Mesendoderm (in vitro differentiated cells): ENCODE data around the gene VIL1.

Experiments
- DNase-seq: peaks from one replicate; pipeline ENCODE4 v3.0.0; 2013
- H2AK5ac ChIP-seq: 2 replicates; pipeline ENCODE4 v1.6.1; 2013; ENCODE audit warnings: low read length, inconsistent platforms
- H2BK120ac ChIP-seq: 2 replicates; pipeline ENCODE4 v1.6.1; 2013; ENCODE audit warnings: low read depth, mild to moderate bottlenecking, low read length, moderate library complexity, mixed read lengths
- H2BK15ac ChIP-seq: replicated peaks from 2 replicates; pipeline ENCODE4 v1.6.1; 2013; ENCODE audit warnings: low read depth, mild to moderate bottlenecking, moderate library complexity
- H2BK5ac ChIP-seq: 2 replicates; pipeline ENCODE4 v1.6.1; 2013; ENCODE audit warnings: low read length, inconsistent platforms
- H3K18ac ChIP-seq: 2 replicates; pipeline ENCODE4 v1.6.1; 2013; ENCODE audit warnings: mild to moderate bottlenecking, low read length, mixed read lengths
- H3K23ac ChIP-seq: one replicate; pipeline ENCODE4 v1.6.1; 2013; ENCODE audit warnings: low read length
- H3K27ac ChIP-seq: 2 replicates; pipeline ENCODE4 v1.5.1; 2013; ENCODE audit warnings: low read depth, mild to moderate bottlenecking, inconsistent platforms, low read length, moderate library complexity
- H3K27me3 ChIP-seq: 2 replicates; pipeline ENCODE4 v1.6.1; 2013; ENCODE audit warnings: low read length, control low read depth, mild to moderate bottlenecking, inconsistent platforms; ENCODE audit not compliant: insufficient read depth, poor library complexity
- H3K36me3 ChIP-seq: 2 replicates; pipeline ENCODE4 v1.6.1; 2013; ENCODE audit warnings: low read length, inconsistent platforms; ENCODE audit not compliant: control insufficient read depth, insufficient read depth
- H3K4ac ChIP-seq: one replicate; pipeline ENCODE4 v1.6.1; 2013; ENCODE audit warnings: low read depth, mild to moderate bottlenecking, low read length, moderate library complexity
- H3K4me1 ChIP-seq: 2 replicates; pipeline ENCODE4 v1.6.1; 2013; ENCODE audit warnings: low read depth, low read length, inconsistent platforms; ENCODE audit not compliant: control insufficient read depth
- H3K4me2 ChIP-seq: 2 replicates; pipeline ENCODE4 v1.6.1; 2013; ENCODE audit warnings: low read length
- H3K4me3 ChIP-seq: 2 replicates; pipeline ENCODE4 v1.5.1; 2013; ENCODE audit warnings: mild to moderate bottlenecking, low read length
- H3K56ac ChIP-seq: one replicate; pipeline ENCODE4 v1.6.1; 2013; ENCODE audit warnings: low read length
- H3K79me1 ChIP-seq: 2 replicates; pipeline ENCODE4 v1.6.1; 2013; ENCODE audit warnings: low read length, inconsistent platforms
- H3K79me2 ChIP-seq: 2 replicates; pipeline ENCODE4 v1.6.1; 2013; ENCODE audit warnings: mild to moderate bottlenecking, low read length; ENCODE audit not compliant: control insufficient read depth, insufficient read depth
- H3K9ac ChIP-seq: 2 replicates; pipeline ENCODE4 v1.6.1; 2013; ENCODE audit warnings: low read length, inconsistent platforms
- H4K5ac ChIP-seq: one replicate; pipeline ENCODE4 v1.6.1; 2013; ENCODE audit warnings: low read length
- H4K8ac ChIP-seq: one replicate; pipeline ENCODE4 v1.6.1; 2013; ENCODE audit warnings: low read depth, mild to moderate bottlenecking, control low read depth, low read length, moderate library complexity
- WGBS: extraction: QIAGEN DNeasy Blood & Tissue Kit; methylation state at CpG from one replicate; pipeline ENCODE4 v1.1.7; 2013; ENCODE audit warnings: low lambda C conversion rate, missing lambda C conversion rate; ENCODE audit not compliant: insufficient coverage; ENCODE audit errors: extremely low coverage; 5-methylcytosine and 5-hydroxymethylcytosine counted together

The VIL1 gene

DNA sequence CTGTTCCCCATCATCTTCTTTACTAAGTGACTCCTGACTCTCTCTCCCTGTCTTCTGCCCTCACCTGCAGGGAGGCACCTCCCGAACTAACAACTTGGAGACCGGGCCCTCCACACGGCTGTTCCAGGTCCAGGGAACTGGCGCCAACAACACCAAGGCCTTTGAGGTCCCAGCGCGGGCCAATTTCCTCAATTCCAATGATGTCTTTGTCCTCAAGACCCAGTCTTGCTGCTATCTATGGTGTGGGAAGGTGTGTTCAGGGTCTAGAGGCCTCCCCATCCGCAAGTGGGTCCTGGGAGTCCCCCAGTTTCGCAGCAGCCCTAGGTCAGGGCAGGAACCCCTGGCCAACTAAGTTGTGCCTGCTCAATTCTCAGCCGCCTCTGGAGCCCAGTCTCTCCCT is 15.5 kb downstream of the VIL1 start:
- Histone ChIP-seq H3K56ac (no peak overlapping the region), H3K27ac (no peak overlapping the region), H3K79me1 (no peaks in the 10 kb centered on the region), H4K5ac (no peak overlapping the region), H2BK15ac (no peak overlapping the region), H2BK120ac (no peak overlapping the region), H3K79me2 (no peaks in the 10 kb centered on the region), H3K18ac (no peak overlapping the region), H3K27me3 (no peaks in the 10 kb centered on the region), H3K23ac (no peak overlapping the region), H3K4ac (no peak overlapping the region), H3K36me3 (no peaks in the 10 kb centered on the region), H2BK5ac (no peak overlapping the region), H3K4me2 (no peak overlapping the region), H3K4me3 (no peak overlapping the region), H3K4me1 (no peaks in the 10 kb centered on the region), H2AK5ac (no peak overlapping the region), H3K9ac (no peak overlapping the region), H4K8ac (no peak overlapping the region)
- no peak for DNase-seq
- no CpG with 5 or more reads among the region's 9 CpGs for whole genome bisulfite sequencing

DNA sequence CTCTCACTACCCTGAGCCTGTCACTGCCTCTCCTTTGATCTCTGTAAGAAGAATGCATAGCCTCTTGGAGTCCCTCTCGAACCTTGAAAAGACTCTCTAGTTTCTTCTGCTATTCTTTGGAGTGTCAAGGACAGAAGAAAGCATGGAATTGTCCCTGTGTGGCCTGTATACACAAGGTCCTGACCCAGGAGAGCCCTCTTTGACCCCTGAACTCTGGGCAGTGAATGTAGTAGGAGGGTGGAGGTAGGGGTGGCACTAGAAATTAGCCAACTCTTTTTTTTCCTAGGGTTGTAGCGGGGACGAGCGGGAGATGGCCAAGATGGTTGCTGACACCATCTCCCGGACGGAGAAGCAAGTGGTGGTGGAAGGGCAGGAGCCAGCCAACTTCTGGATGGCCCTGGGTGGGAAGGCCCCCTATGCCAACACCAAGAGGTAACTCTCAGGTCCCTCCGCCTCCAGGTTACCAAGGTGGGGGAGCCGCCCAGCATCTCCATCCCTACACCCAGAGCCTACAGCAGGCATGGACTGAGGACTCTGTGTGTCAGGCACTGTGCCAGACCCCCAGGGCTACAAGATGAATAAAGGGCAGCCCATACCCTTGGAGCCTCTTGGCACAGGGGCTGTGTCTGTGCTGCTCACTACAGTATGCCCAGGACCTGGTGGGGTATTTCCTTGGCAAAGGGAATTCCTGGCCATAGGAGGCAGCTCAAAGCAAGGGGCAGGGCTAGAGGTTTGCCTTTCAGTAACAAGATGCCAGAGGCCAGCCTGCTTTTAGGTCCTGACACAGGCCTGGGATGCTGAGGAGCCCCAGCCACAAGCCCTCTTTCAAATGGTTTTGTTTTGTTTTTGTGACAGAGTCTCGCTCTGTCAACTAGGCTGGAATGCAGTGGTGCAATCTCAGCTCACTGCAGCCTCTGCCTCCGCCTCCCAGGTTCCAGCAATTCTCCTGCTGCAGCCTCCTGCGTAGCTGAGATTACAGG is 16.4 kb downstream of the VIL1 start:
- no peak overlapping the region for H3K27ac ChIP-seq
- no peak for DNase-seq
- H3K9ac ChIP-seq, result no peak overlapping the region
- no peak overlapping the region for H3K56ac ChIP-seq
- H3K79me2 ChIP-seq, result no peaks in the 10 kb centered on the region
- H2BK15ac ChIP-seq, result no peak overlapping the region
- no peaks in the 10 kb centered on the region for H3K27me3 ChIP-seq
- H3K4me1 ChIP-seq, result no peaks in the 10 kb centered on the region
- H3K36me3 ChIP-seq, result no peaks in the 10 kb centered on the region
- H3K23ac ChIP-seq, result no peak overlapping the region
- no peak overlapping the region for H4K8ac ChIP-seq
- no CpG with 5 or more reads among the region's 11 CpGs for WGBS
- no peak overlapping the region for H3K4ac ChIP-seq
- H3K18ac ChIP-seq, result no peak overlapping the region
- no peaks in the 10 kb centered on the region for H3K79me1 ChIP-seq
- no peak overlapping the region for H3K4me3 ChIP-seq
- H2BK5ac ChIP-seq, result no peak overlapping the region
- H4K5ac ChIP-seq, result no peak overlapping the region
- no peak overlapping the region for H2AK5ac ChIP-seq
- no peak overlapping the region for H2BK120ac ChIP-seq
- H3K4me2 ChIP-seq, result no peak overlapping the region

DNA sequence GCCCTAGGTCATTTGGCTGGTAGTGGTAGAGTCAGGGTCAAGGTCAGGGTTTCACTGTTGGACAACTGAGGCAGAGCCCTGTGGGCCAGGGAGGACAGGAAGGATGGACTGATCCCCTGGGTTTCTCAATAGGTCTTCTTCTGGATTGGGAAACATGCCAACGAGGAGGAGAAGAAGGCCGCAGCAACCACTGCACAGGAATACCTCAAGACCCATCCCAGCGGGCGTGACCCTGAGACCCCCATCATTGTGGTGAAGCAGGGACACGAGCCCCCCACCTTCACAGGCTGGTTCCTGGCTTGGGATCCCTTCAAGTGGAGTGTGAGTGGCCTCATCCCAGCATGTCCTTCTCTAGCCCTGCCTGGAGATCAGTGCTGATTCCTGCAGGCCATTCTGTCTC is 18.1 kb downstream of the VIL1 start:
- Histone ChIP-seq H3K4ac (no peak overlapping the region), H2BK5ac (no peak overlapping the region), H3K27me3 (no peaks in the 10 kb centered on the region), H4K5ac (no peak overlapping the region), H4K8ac (no peak overlapping the region), H3K18ac (no peak overlapping the region), H3K79me2 (no peaks in the 10 kb centered on the region), H3K9ac (no peak overlapping the region), H3K79me1 (no peaks in the 10 kb centered on the region), H3K4me3 (no peak overlapping the region), H3K4me2 (no peak overlapping the region), H3K23ac (no peak overlapping the region), H3K56ac (no peak overlapping the region), H3K36me3 (no peaks in the 10 kb centered on the region), H3K27ac (no peak overlapping the region), H3K4me1 (no peaks in the 10 kb centered on the region), H2BK15ac (no peak overlapping the region), H2AK5ac (no peak overlapping the region), H2BK120ac (no peak overlapping the region)
- DNase-seq, result no peak
- no CpG with 5 or more reads among the region's 5 CpGs for WGBS

DNA sequence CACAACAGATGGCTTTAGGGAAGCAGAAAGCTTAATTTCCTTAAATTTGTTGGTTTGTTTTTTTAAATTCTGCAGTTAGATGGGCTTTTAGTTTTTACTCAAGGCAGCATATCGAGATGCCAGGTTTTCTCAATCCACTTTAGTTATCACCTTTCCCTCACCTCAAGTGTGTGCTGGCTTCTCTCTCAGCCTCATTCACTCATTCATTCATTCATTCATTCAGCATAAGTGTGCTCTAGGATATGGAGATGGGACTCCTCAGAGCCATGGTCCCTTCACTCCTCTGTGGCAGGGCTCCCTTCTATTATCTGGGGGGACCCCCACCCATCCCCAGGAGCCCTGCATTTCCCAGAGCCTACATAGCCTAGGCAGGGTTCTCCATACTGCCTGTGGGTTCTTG is 19.0 kb downstream of the VIL1 start:
- H3K27me3 ChIP-seq, result no peaks in the 10 kb centered on the region
- no peak overlapping the region for H2BK5ac ChIP-seq
- no peak overlapping the region for H3K27ac ChIP-seq
- H3K56ac ChIP-seq, result no peak overlapping the region
- no peak overlapping the region for H2BK15ac ChIP-seq
- H3K79me2 ChIP-seq, result no peaks in the 10 kb centered on the region
- H3K4me1 ChIP-seq, result no peaks in the 10 kb centered on the region
- no peak overlapping the region for H4K8ac ChIP-seq
- no peak overlapping the region for H3K18ac ChIP-seq
- H3K36me3 ChIP-seq, result peaks cover 2% of the 10 kb centered on the region
- no peak overlapping the region for H4K5ac ChIP-seq
- H2BK120ac ChIP-seq, result no peak overlapping the region
- H3K4ac ChIP-seq, result no peak overlapping the region
- DNase-seq, result no peak
- no peak overlapping the region for H2AK5ac ChIP-seq
- no peaks in the 10 kb centered on the region for H3K79me1 ChIP-seq
- H3K9ac ChIP-seq, result no peak overlapping the region
- no peak overlapping the region for H3K23ac ChIP-seq
- no peak overlapping the region for H3K4me2 ChIP-seq
- WGBS, result no CpG with 5 or more reads among the region's 1 CpG
- H3K4me3 ChIP-seq, result no peak overlapping the region

DNA sequence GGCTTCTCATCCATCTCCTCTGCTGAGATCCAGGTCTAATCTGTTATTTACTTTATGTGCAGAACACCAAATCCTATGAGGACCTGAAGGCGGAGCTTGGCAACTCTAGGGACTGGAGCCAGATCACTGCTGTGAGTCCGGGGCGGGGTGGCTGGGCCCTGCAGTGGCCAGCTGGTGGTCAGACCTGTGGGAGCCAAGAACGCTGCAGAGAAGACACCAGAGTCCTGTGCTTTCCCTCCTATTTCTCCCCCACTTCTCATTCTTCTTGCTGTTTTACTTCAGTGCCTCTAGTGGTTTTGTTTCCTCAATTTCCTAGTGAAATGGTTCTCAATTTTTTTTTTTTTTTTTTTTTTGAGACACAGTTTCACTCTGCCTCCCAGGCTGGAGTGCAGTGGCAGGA is 19.7 kb downstream of the VIL1 start:
- H3K4ac ChIP-seq, result no peak overlapping the region
- H3K27me3 ChIP-seq, result no peaks in the 10 kb centered on the region
- no peak overlapping the region for H3K23ac ChIP-seq
- no peak overlapping the region for H3K18ac ChIP-seq
- H2AK5ac ChIP-seq, result no peak overlapping the region
- H3K79me2 ChIP-seq, result no peaks in the 10 kb centered on the region
- H3K56ac ChIP-seq, result no peak overlapping the region
- H3K4me2 ChIP-seq, result no peak overlapping the region
- H4K5ac ChIP-seq, result no peak overlapping the region
- H3K9ac ChIP-seq, result no peak overlapping the region
- H2BK120ac ChIP-seq, result no peak overlapping the region
- no peak overlapping the region for H2BK5ac ChIP-seq
- DNase-seq, result no peak
- H4K8ac ChIP-seq, result no peak overlapping the region
- H2BK15ac ChIP-seq, result no peak overlapping the region
- no peak overlapping the region for H3K27ac ChIP-seq
- H3K79me1 ChIP-seq, result no peaks in the 10 kb centered on the region
- no peak overlapping the region for H3K4me3 ChIP-seq
- H3K4me1 ChIP-seq, result no peaks in the 10 kb centered on the region
- no CpG with 5 or more reads among the region's 4 CpGs for WGBS
- H3K36me3 ChIP-seq, result peaks cover 2% of the 10 kb centered on the region
